Measurements from ENCODE around the gene RALB. TPM values are rescaled to one million over a fixed set of nuclear protein-coding genes. Genes with fewer than 3 reads are reported as not detected.

The RALB gene
- total RNA-seq, 1 experiment from 2014 or later = 24.6 TPM

- H4K8ac ChIP-seq (replicated peaks; ENCODE audit: insufficient read length, low read depth, low read length) = no peak overlapping the region
- H2BK15ac ChIP-seq (ENCODE audit: low read depth, low read length) = no peak overlapping the region
- DNase-seq = no peak
- no peak overlapping the region for H3K18ac ChIP-seq (ENCODE audit: insufficient read length, low read depth, low read length)
- no peak overlapping the region for H2BK20ac ChIP-seq (ENCODE audit: low read depth, low read length, poor library complexity, severe bottlenecking)
- no peak overlapping the region for H2AFZ ChIP-seq (ENCODE audit: low read length)
- peaks cover 22 to 46% of the 10 kb centered on the region in 2 experiments for H3K4me1 Mint-ChIP-seq
- H3K14ac ChIP-seq (ENCODE audit: insufficient read depth, low read length) = no peak overlapping the region
- peaks cover 2% of the 10 kb centered on the region for H4K20me1 ChIP-seq (ENCODE audit: control insufficient read depth, insufficient read depth, insufficient read length)
- no peak overlapping the region for H4K91ac ChIP-seq (ENCODE audit: insufficient read length, low read depth, low read length)
- H3K27me3 Mint-ChIP-seq (ENCODE audit: low read depth) = peaks cover 87% of the 10 kb centered on the region
- no peak overlapping the region for H3K4ac ChIP-seq (ENCODE audit: low read depth, low read length)
- no peaks in the 10 kb centered on the region; a peak in 2 of 5 replicates for H3K9me3 Mint-ChIP-seq
- H2BK12ac ChIP-seq (ENCODE audit: insufficient read length, low read depth, low read length) = no peak overlapping the region
- H3K4me3 Mint-ChIP-seq = no peak overlapping the region
- no peak overlapping the region for H2BK5ac ChIP-seq (ENCODE audit: insufficient read length, low read length)
- no peaks in the 10 kb centered on the region for H3K79me2 ChIP-seq (ENCODE audit: insufficient read depth, low read length)
- no peak overlapping the region for H4K5ac ChIP-seq (ENCODE audit: insufficient read length, low read depth, low read length)
- H3T11ph ChIP-seq (ENCODE audit: low read length) = no peak overlapping the region
- peaks cover 4% of the 10 kb centered on the region for H3K23me2 ChIP-seq (ENCODE audit: insufficient read length, low read depth, low read length, poor library complexity, severe bottlenecking)
- H3K27ac ChIP-seq (ENCODE audit: insufficient read length, low read depth, low read length) = no peak overlapping the region
- no peak overlapping the region for H2BK120ac ChIP-seq (ENCODE audit: low read depth, low read length, poor library complexity, severe bottlenecking)
- no peak overlapping the region for H3K4me2 ChIP-seq (ENCODE audit: insufficient read depth, insufficient read length, low read length)
- no peak overlapping the region for H3K27ac Mint-ChIP-seq
- no peak overlapping the region for H3K56ac ChIP-seq (ENCODE audit: insufficient read length, low read depth, low read length)
- no peaks in the 10 kb centered on the region for H3K79me1 ChIP-seq (ENCODE audit: insufficient read depth, low read depth, low read length, poor library complexity, severe bottlenecking)
- no peaks in the 10 kb centered on the region for H3K4me1 ChIP-seq (ENCODE audit: insufficient read depth, low read length)
- peaks cover 6% of the 10 kb centered on the region; the same call in 1 of the 2 replicates for H3K27me3 ChIP-seq (ENCODE audit: insufficient read depth, low read length)
- H3K9ac ChIP-seq (ENCODE audit: extremely low read depth, insufficient read length, low read length) = no peak overlapping the region
- no peak for TF ChIP-seq CTCF (conservative IDR thresholded peaks at IDR 0.05)
- H3K36me3 Mint-ChIP-seq (ENCODE audit: insufficient read depth in 1 of 3, low read depth in 3 of 3) = no peaks in the 10 kb centered on the region; a peak in 1 of 7 replicates
- no CpG with 5 or more reads among the region's 6 CpGs for WGBS (ENCODE audit: extremely low coverage, insufficient read length, low lambda C conversion rate)
- H3K9me3 ChIP-seq (ENCODE audit: control insufficient read depth, low read depth, low read length) = no peaks in the 10 kb centered on the region
- H2AK5ac ChIP-seq (ENCODE audit: insufficient read length, low read length) = no peak overlapping the region
- H3K23ac ChIP-seq (ENCODE audit: insufficient read length, low read depth, low read length) = no peak overlapping the region
Measured at GRCh38 chr2:120312076-120312475, 59.4 kb downstream of the RALB start.

All from H9 (cell line).